ENCODE results near the gene SLC39A2.

- TF ChIP-seq CTCF (IDR thresholded peaks at IDR 0.05 in 4 of 5, conservative IDR thresholded peaks at IDR 0.05 in 1 of 5) (no peak), POLR2A (IDR thresholded peaks at IDR 0.05) (no peak)
Observed at GRCh38 chr14:21023817-21024584, 24.9 kb downstream of the SLC39A2 start.
